GM18526 (cell line): ENCODE data around the gene ELP4.

Source experiments
- POLR2A ChIP-seq: IDR thresholded peaks from 3 replicates; pipeline ENCODE4 v1.6.1; 2011; ENCODE audit not compliant: insufficient read length; ENCODE audit errors: extremely low read depth

The ELP4 gene

DNA sequence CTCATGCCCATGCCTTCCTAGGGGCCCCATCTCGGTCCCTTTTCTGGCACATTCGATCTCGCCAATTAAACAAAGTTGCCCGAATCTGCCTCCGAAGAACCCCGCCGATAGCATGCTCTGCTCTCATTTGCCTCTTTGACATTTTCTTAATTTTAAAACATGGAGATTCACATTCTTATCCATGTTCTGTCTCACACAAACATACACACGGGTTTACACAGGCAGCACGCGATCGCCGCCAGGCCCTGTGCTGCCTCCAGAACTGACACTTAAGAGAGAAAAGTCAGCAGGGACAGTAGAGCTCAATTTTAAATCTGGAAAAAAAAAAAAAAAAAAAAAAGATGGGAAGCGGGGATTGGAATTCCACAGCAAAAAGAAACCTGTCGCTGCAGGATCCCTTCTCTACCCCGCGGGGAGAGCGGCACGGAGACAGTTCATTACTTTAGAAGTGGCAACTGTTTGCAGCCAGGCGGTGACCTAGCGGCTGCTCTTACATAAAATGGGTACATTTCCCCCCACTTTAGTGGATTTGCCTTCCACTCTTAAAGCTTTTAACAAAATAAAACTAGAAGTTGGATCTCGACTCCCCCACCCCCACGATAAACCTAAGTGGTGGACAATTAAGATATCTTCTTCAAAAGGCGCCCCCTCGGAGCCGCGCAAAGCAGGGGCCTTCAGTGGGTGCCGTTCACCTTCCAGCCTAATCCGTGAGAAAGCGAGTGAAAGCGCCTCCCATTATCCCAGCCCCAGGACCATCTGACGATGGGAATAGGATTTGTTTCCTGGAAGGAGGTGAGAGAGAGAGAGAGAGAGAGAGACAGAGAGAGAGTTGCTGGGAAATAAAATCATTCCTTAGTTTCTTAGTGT is 287.9 kb downstream of the ELP4 start:
- no peak for TF ChIP-seq POLR2A

DNA sequence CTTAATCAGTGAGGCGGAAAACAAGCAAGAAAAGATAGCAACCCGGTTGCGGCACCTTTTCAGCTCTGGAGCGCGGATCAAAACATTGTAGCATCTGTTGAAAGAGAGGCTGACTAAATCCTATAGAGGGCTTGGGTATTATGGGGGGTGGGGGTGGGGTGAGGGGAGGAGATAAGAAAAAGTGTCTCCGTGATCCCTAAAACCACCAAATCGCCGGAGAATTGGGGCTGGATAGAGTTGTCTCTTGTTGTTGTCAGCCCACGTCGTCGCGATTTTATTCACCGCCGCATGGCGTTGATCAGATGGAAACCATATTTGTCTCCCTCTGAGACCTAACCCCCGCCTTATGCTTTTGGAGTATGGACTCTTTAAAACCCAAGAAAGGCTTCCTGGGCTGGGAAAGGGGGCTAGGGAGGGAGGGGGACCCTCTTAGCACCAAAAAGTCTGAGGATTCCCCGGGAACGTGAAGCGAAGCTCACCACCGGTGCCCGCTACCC is 288.5 kb downstream of the ELP4 start:
- TF ChIP-seq POLR2A = no peak

DNA sequence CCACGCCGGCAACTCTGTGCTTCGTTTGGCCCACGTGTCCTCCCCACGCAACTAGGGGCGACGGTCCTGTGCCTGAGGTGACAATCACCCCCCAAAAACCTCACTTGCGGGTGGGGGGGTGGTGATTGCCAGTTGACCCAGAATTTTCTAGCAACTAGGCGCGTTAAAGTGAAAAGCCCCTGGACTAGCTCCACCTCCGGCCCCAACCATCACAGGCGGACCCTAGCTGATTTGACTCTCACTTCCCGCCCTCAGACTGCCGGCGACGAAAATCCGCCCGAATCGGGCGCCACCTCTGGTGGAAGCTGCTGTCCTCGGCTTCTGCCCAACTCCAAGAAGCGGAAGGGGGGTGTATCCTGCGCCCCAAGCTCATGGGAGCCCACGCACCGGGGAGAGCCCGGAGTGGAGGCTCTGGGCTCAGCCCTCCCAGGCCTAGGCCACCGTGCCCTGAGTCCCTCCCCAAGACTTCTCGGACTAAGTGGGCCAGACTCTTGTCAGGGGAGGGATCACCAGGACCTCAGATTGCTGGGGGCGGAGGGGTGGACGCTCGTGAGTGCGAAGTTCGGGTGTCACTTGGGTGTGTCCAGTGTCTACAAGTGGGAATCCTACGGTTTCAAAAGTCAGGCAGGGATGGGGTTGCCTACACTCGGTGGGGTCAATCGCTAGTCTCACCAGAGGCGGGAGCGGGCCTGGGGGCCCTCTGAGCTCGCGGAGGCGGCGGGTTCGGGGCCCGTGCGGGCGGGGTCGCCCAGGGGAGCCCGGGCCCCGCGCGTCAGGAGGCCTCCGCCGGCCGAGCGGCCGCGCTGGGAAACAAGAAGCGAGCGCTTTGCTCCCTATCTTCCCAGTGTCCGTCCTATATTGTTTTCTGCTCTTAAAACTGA is 289.2 kb downstream of the ELP4 start:
- TF ChIP-seq POLR2A = no peak

DNA sequence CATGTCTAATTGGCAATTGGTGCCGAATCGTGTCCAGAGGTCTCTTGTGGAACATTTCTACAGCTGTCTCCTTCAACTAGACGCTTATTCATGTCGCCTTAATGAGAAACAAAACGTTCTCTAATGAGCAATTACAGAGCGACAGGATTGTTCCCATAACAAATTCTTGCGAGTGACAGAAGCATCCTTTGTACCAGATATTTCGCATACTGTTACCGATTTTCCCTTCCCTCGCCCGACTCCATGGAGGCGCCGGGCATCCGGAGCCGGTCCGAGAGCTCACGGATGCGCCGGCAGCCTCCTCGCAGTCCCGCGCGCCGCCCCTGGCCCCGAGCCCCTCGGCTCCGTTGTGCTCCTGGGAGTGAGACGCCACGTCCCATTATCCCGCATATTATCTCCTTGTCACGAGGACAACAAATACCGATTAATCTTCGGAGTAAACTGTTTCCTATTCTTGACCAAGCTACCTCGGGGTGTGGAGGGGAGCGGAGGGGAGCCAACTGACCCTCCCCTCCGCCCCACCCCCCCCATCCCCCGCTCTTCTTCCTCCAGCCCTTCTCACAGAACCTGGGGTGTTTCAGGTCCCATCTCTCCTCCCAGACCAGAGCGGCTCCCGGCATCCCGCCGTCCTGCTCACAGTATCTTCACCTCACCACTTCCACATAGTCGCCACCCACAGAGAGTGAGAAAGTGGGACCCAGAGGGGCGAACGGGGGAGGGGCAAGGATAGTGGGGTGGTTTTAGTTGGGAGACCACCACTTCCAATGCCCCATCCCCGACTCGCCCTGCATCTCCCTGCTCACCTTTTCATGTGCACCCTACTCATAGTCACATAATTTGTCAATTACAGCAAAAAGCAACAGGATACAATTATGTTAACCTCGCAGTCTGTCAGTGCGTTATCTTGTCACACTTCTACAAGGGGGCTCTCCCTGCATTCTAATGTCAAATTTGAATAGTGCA is 290.1 kb downstream of the ELP4 start:
- no peak for TF ChIP-seq POLR2A

DNA sequence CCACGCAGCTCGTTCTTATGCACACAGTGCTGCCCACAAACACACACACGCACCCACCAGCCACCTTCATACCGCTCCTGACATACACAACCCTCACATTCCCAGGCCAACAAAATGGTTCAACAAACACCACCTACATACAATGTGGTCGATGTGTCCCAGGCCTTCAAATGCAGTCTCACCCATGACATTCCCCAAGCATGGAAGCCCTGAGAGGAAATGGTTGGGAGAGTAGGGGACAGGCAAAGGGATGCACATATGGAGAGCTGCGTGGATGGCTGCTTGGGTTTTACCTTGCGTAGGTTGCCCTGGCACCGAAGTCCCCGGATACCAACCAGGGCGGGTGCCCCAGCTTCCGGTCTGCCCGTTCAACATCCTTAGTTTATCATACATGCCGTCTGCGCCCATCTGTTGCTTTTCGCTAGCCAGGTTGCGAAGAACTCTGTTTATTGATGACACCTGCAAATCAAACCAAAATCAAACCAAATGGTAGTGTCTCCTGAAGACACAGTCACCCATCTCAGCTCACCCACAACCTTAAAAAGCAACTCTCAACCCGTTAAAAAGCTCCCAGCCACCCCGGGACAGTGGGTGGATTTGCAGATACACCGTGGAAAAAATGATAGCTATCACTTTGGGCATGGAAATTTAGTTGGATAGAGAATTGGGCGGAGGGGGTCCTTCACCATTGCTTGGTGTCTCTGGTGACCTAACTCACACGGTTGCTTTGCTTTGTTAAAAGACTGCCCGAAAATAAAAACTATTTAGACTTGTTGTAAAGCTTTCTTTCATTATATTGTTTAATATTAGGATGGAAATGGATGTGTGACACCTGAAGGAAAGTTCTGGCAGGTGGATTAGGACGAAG is 291.1 kb downstream of the ELP4 start:
- TF ChIP-seq POLR2A = no peak

DNA sequence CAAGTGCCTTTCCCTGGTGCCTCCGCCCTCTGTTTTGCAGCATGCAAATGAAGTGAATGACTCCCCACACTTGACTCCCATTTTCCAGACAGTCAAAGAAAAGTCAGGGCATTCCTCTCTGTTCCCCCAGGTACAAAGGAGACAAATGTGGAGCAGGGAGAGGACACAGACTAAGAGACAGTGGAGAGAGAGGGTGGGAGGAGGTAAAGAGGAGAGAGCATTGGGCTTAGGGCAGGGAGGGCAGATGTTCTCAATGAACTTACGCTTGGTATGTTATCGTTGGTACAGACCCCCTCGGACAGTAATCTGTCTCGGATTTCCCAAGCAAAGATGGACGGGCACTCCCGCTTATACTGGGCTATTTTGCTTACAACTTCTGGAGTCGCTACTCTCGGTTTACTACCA is 291.7 kb downstream of the ELP4 start:
- no peak for TF ChIP-seq POLR2A

DNA sequence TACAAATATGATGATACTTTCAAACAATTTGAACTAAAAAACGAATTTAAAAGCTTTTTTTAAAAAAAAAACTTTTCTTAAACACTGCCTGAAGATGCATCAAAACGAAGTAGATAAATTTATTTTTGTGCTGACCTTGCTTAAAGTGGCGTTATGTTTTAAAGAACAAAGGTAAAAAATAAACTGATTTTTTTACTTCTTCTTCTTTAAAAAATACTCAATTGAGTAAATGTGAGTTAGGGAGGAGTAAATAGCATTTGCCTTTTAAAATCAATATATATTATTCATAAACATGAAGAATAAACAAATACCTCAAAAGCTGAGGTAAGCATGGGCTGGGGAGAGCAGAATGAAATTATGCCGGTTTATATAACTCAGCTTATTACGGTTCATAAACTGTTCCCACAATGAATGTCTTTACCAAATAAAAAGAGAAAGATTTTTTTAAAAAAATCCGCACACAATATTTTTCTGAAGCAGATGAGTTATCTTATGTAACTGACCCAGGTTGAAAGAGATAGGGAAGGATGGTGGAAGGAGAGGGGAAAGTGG is 292.5 kb downstream of the ELP4 start:
- no peak for TF ChIP-seq POLR2A

DNA sequence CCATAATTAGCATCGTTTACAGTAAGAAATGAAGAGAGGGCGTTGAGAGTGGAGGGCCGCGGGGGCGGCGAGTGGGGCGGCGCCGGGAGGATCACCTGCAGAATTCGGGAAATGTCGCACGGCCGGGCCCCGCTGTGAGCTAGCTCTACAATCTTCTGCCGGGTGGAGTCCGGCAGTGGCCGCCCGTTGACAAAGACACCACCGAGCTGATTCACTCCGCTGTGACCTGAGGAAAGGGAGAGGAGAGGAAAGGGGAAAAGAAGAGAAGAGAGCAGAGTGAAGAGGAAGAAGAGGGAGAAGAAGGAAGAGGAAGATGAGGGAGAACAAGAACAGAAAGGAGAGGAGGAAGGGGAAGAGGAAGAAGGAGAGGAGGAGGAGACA is 293.0 kb downstream of the ELP4 start:
- no peak for TF ChIP-seq POLR2A

DNA sequence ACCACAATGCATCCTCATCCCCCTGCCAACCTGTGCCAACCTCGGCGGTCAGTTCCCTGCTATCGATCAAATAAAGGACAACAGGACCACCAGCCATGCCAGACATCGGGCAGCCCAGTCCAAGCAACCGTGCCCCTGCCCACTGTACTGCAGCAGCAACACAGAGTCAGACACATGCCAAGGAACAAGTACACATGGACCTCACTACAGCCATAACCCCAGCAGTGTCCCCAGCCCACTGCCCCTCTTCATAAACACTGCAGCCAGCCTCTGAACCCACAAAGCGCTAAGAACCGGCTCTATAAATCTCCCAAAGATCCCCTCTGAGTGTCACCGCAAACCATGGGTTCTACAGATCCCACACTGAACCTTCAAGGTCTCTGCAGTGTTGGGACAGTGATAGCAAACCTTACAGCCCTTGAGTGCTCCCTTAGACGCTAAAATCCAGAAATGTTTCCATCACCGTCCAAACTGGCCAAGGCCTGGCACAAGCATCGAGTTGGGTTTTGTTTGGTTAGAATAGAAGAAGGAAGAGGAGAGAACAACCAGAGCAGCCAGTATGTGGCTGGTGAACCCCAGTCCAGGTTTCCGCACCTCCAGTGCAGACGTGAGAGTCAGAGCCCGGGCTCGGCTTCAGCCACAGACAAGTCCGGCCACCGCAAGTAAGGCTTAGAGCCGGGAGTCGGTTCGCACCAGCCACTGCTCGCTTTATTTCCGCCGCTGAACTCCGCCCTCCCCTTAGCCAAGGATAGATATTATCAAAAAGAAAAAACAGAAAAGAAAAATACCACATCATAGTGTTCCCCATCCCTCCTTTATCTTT is 293.6 kb downstream of the ELP4 start:
- TF ChIP-seq POLR2A = no peak

DNA sequence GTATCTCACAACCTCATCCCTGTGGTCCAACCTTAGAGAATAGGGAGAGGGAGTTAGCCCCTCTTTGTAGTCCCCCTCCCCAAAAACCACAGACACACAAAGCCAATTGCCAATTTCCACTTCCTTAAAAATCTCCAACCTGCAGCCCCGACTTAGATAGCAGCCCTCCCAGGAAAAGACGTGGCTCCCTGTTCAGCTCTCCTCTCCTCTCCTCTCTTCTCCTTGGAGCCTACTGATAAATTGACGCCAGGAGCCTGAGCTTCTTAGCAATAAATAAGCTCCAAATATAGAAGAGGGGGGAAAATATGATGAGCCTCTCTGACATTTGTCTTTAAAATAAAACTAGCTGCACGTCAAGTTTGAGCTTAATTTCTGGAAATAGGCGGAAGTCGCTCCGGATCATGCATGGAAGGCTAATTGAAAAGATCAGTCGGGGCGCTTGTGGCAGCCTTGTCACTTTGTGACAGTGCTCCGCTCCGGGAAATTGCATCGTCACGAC is 294.3 kb downstream of the ELP4 start:
- TF ChIP-seq POLR2A = no peak

DNA sequence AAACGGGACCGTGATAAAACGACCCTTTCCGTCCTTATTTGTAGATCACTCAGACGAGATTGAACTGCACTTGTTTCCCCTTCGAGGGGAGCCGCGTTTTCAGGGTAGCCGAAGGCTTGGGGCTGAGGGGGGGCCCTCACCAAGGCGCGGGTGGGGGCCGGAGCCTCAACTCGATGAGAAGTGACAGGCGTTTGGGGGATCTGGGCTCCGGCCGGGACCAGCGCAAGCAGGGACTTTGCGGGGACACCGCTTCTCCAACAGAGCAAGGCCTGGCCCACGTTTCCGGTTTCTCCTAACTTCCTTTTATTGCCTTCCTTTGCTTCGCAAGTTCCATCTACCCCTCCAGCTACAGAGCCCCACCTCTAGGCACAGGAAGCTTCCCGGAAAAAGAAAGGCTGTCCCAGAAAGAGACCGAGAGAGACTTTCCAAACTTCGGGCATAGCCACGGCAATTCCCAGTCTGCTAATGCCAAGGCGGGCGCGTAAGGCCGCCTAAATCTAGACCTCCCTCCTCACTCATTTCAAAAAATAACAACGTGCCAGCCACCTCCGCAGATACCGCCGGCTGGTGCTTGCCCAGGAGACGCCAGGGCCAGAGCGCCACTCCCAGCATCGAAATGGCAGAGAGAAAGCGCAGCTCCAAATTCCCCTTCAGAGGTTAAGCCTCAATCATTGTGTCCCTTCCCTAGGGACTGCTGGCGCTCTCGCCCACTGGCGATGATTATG is 294.9 kb downstream of the ELP4 start:
- TF ChIP-seq POLR2A = no peak

DNA sequence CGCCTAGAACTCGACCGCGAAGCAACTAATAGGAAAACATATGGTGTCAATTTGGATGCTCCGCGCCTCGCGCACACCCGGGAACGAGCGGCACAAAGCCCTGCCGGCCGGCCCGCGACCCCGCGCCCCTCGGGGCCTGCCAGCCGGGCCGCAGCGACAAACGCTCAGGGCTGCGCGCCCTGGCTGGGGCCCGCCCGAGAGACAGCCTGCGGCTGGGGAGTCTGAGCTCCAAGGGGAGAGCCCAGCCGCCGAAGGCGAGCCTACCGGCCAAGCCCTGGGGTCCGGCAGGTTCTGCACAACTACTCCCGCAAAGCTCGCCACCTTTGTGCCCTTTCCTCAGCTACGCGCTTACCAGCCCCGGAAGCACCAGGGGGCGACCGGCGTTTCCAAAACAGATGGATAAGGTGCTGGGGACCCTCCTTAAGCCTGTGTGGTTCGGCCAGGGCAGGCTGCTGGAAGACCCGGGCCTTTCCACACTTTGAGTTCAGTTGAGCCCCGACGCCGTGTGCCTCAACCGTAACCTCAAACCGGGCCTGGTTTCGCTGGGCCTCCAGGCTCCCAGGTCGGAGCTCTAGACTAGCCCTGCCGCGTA is 295.6 kb downstream of the ELP4 start:
- no peak for TF ChIP-seq POLR2A
